Fibroblast of lung (primary cell): Measurements from ENCODE around the gene TMEM8B.

Experiments used
- CTCF ChIP-seq, 2 donors: IDR thresholded peaks in 1 of 2; conservative IDR thresholded peaks in 1 of 2; 1 replicate in 1 of 2; 2 replicates in 1 of 2; pipeline ENCODE4 v1.5.1; 2011 to 2012; ENCODE audit warnings: low read length in 2 of 2, control low read depth in 1 of 2, inconsistent platforms in 1 of 2, low read depth in 1 of 2, mild to moderate bottlenecking in 1 of 2
- EZH2 ChIP-seq: IDR thresholded peaks from 2 replicates; pipeline ENCODE4 v1.5.1; 2012; ENCODE audit warnings: low read length, control low read depth, mild to moderate bottlenecking; ENCODE audit errors: missing control alignments

- TF ChIP-seq CTCF (conservative IDR thresholded peaks at IDR 0.05 in 1 of 2, IDR thresholded peaks at IDR 0.05 in 1 of 2; ENCODE audit: low read depth in 1 of 2, low read length in 2 of 2) (no peak), EZH2 (no peak)
These were observed 10.7 kb upstream of the TMEM8B start for GRCh38 chr9:35818341-35818740.
